GM12878 (cell line): ENCODE measurements around the gene CNNM2. TPM values are rescaled to one million over a fixed set of nuclear protein-coding genes. Genes with fewer than 3 reads are reported as not detected.

ENCODE experiments used
- ATAC-seq: fragments of 200-7000 bp; cut with Tn5 transposase; 3 replicates; pipeline ENCODE4 v1.9.1; 2020; ENCODE audit warnings: mild to moderate bottlenecking, moderate library complexity
- BruUV-seq: library from RNA; stranded (reverse); fragments of 400-500 nt; replicated peaks from 2 replicates; lab custom pipeline; 2021; lab: Mats Ljungman, UMichigan
- CTCF ChIA-PET: fragments of 300-600 bp; sonication (Branson Sonifier 250); formaldehyde crosslinking; extraction: SDS; loops from one replicate; lab custom pipeline; 2021; ENCODE audit warnings: inconsistent platforms; lab: Yijun Ruan, JAX
- POLR2A ChIA-PET: fragments of 350-600 bp; formaldehyde crosslinking; extraction: SDS; loops from one replicate; lab custom pipeline; 2021; ENCODE audit warnings: inconsistent platforms; lab: Charles Lee
- RAD21 ChIA-PET: fragments of 300-600 bp; sonication (Branson Sonifier 250); formaldehyde crosslinking; loops from one replicate; lab custom pipeline; 2023; ENCODE audit warnings: antibody characterized with exemption; ENCODE audit not compliant: unreplicated experiment; lab: Charles Lee
- SMC1A ChIA-PET: fragments of 300-600 bp; sonication (Branson Sonifier 250); formaldehyde crosslinking; loops from one replicate; lab custom pipeline; 2023; ENCODE audit not compliant: unreplicated experiment, uncharacterized antibody; lab: Charles Lee
- DNase-seq: peaks from one replicate; pipeline ENCODE4 v3.0.0-alpha.2; 2011; ENCODE audit warnings: low read depth, low spot score
- FAIRE-seq: peaks from 3 replicates; lab custom pipeline; 2011; peaks lifted over from hg19 to GRCh38; lab: Jason Lieb, UNC
- H2AFZ ChIP-seq: 2 replicates; pipeline ENCODE4 v1.6.0; 2011; ENCODE audit warnings: low read depth, low read length, control low read depth; ENCODE audit not compliant: control insufficient read depth
- H3K27ac ChIP-seq: 2 replicates; pipeline ENCODE4 v1.5.1; 2011; ENCODE audit warnings: control low read depth; ENCODE audit not compliant: control insufficient read depth, insufficient read depth
- H3K27me3 ChIP-seq, 2 experiments: replicated peaks in 1 of 2; 2 replicates each; pipeline versions ENCODE4 v1.6.0 to v1.6.1; 2011; ENCODE audit warnings: low read length in 1 of 2; ENCODE audit not compliant: control insufficient read depth in 2 of 2, insufficient read depth in 2 of 2
- H3K36me3 ChIP-seq, 2 experiments: 2 replicates each; pipeline ENCODE4 v1.5.1; 2011; ENCODE audit warnings: low read length in 1 of 2; ENCODE audit not compliant: control insufficient read depth in 2 of 2, insufficient read depth in 2 of 2
- H3K4me1 ChIP-seq: 2 replicates; pipeline ENCODE4 v1.6.1; 2011; ENCODE audit warnings: mild to moderate bottlenecking, low read length, moderate library complexity, mixed read lengths; ENCODE audit not compliant: control insufficient read depth, insufficient read depth
- H3K4me2 ChIP-seq: 2 replicates; pipeline ENCODE4 v1.6.0; 2011; ENCODE audit warnings: control low read depth; ENCODE audit not compliant: control insufficient read depth, insufficient read depth
- H3K4me3 ChIP-seq: fragments of 200-600 bp; sonication (generic); 2 replicates; pipeline ENCODE4 v1.5.1; 2016
- H3K79me2 ChIP-seq: 2 replicates; pipeline ENCODE4 v1.6.0; 2011; ENCODE audit warnings: low read length; ENCODE audit not compliant: control insufficient read depth, insufficient read depth
- H3K9ac ChIP-seq: 2 replicates; pipeline ENCODE4 v1.8.0; 2011; ENCODE audit warnings: low read length, control low read depth, mixed read lengths; ENCODE audit not compliant: control insufficient read depth, insufficient read depth
- H3K9me3 ChIP-seq: replicated peaks from 3 replicates; pipeline ENCODE4 v1.5.1; 2011; ENCODE audit warnings: mild to moderate bottlenecking, low read length; ENCODE audit not compliant: control insufficient read depth, insufficient read depth
- H4K20me1 ChIP-seq: 2 replicates; pipeline ENCODE4 v1.6.0; 2011; ENCODE audit not compliant: control insufficient read depth, insufficient read depth
- BACH1 ChIP-seq: fragments of 450-650 bp; IDR thresholded peaks from 2 replicates; pipeline ENCODE4 v1.6.1; 2017; ENCODE audit warnings: mild to moderate bottlenecking, borderline replicate concordance
- CHD2 ChIP-seq: IDR thresholded peaks from 2 replicates; pipeline ENCODE4 v1.6.1; 2011; ENCODE audit warnings: low read depth, low read length, improper control_type of control experiment, borderline replicate concordance
- CREB1 ChIP-seq: IDR thresholded peaks from 2 replicates; pipeline ENCODE4 v1.6.1; 2012; ENCODE audit warnings: low read depth, mild to moderate bottlenecking, inconsistent platforms
- HDGF ChIP-seq: fragments of 450-650 bp; IDR thresholded peaks from 2 replicates; pipeline ENCODE4 v1.6.1; 2016; ENCODE audit warnings: antibody characterized with exemption
- IKZF2 ChIP-seq, 2 experiments: fragments of 450-650 bp; IDR thresholded peaks; 2 replicates each; pipeline ENCODE4 v1.6.1; 2017; ENCODE audit warnings: mild to moderate bottlenecking in 2 of 2, moderate library complexity in 2 of 2
- PAX5 ChIP-seq: IDR thresholded peaks from 2 replicates; pipeline ENCODE4 v1.6.1; 2011; ENCODE audit warnings: low read depth, low read length, borderline replicate concordance
- SMC3 ChIP-seq: IDR thresholded peaks from 2 replicates; pipeline ENCODE4 v1.6.1; 2011; ENCODE audit warnings: low read length, improper control_type of control experiment, borderline replicate concordance
- STAT1 ChIP-seq: fragments of 450-650 bp; conservative IDR thresholded peaks from 2 replicates; pipeline ENCODE4 v1.6.1; 2014; ENCODE audit warnings: antibody characterized with exemption, mild to moderate bottlenecking
- TCF3 ChIP-seq: IDR thresholded peaks from 2 replicates; pipeline ENCODE4 v1.6.1; 2012; ENCODE audit warnings: low read depth, mild to moderate bottlenecking, low read length, borderline replicate concordance; ENCODE audit not compliant: insufficient read depth
- WGBS: methylation state at CpG from one replicate; pipeline ENCODE4 v1.1.6; 2016; ENCODE audit warnings: low lambda C conversion rate; ENCODE audit not compliant: insufficient replicate concordance, insufficient coverage; ENCODE audit errors: missing lambda C conversion rate; 5-methylcytosine and 5-hydroxymethylcytosine counted together
- in situ Hi-C: fragments of 300-500 bp; cut with MboI; formaldehyde crosslinking; loops from 9 replicates; pipeline ENCODE4 v1.14.3; 2018; ENCODE audit warnings: mixed read lengths
- intact Hi-C: fragments of 100-400 bp; cut with micrococcal nuclease; formaldehyde crosslinking; loops from one replicate; pipeline ENCODE4 v1.14.2; 2022; ENCODE audit not compliant: unreplicated experiment
- polyA plus RNA-seq, 11 experiments: library from polyadenylated mRNA; depleted of rRNA in 4 of 11; unstranded in 6 of 11; stranded (reverse) in 5 of 11; fragments of >200 nt; fragmentation: Nextera tagmentation in 4 of 11; fragmentation: Illumina TruSeq in 1 of 11; extraction: Ambion mirVana in 4 of 11; extraction: Trizol in 1 of 11; gene quantifications; 1 replicate in 1 of 11; 2 replicates in 10 of 11; pipeline versions ENCODE4 v1.2.1 to v1.2.3, GENCODE V29; 2011 to 2016; ENCODE audit warnings: inconsistent platforms in 2 of 11, missing spikeins in 2 of 11, low read depth in 1 of 11
- total RNA-seq, 4 experiments: library from RNA; depleted of rRNA in 3 of 4; stranded (reverse); fragments of >200 nt in 3 of 4; fragmentation: Illumina TruSeq in 1 of 4; extraction: Trizol in 1 of 4; gene quantifications; 2 replicates each; pipeline versions ENCODE4 v1.2.1 to v1.2.3, GENCODE V29; 2013 to 2021
- TF ChIP-seq, protein P1 (sequence below): IDR thresholded peaks from 2 replicates; pipeline ENCODE4 v1.6.1; 2012; ENCODE audit warnings: low read depth, low read length, improper control_type of control experiment
- TF ChIP-seq, protein P2 (sequence below): IDR thresholded peaks from 2 replicates; pipeline ENCODE4 v1.6.1; 2012; ENCODE audit warnings: low read depth, low read length, improper control_type of control experiment

Gene CNNM2
- total and polyA plus RNA-seq, 10 of the 15 experiments (the other 5 are each of a cell fraction or from before 2014, with no cell fraction given), result 0.18 to 7.3 (median 2.5) TPM

DNA sequence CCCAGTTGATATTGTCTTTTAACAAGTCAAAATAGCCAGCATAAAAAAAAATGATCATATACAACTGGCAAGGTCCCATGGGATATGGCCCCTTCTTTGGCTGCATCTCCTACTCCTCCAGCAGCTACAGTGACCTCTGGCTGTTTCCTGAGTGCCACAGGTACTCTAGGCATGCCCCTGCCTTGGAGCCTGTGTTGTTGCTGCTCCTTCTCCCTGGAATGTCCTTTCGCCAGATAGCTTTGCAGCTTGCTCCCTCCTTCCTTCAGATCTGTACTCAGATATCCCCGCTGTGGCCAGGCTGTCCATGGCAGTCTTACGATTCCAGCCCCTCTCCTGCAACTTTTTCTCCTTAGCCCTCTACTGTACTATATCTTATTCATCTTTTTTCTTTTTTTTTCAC lies 23.3 kb downstream of the CNNM2 start (continued):
- TF ChIP-seq, protein P1, sequence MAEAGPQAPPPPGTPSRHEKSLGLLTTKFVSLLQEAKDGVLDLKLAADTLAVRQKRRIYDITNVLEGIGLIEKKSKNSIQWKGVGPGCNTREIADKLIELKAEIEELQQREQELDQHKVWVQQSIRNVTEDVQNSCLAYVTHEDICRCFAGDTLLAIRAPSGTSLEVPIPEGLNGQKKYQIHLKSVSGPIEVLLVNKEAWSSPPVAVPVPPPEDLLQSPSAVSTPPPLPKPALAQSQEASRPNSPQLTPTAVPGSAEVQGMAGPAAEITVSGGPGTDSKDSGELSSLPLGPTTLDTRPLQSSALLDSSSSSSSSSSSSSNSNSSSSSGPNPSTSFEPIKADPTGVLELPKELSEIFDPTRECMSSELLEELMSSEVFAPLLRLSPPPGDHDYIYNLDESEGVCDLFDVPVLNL, result no peak
- no peak for TF ChIP-seq SMC3
- TF ChIP-seq BACH1, result no peak

DNA sequence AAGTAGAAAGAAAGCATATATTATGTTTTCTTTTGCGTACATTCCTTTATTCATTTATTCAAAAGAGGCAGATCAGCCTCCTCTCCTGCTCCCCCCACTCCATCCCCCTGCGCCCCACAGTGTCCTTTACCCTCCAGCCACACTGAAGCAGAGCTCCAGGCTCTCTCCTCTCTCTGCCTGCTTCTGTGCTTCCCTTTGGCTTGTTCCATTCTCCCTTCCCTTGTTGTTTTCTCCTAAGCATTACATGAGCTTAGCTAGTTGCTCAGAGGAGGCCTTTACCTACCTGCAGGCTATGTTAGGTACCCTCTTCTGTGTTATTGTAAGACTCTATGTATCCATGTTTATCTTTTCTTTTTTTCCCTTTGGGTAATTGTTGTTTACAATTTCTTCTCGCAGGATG lies 27.4 kb downstream of the CNNM2 start:
- no peak for FAIRE-seq
- CTCF ChIA-PET, result interaction anchor here (0.7 kb wide), 1 partner anchor 235 kb away, joined by 3 read pairs; no protein-coding TSS in a partner anchor

More for the DNA sequence above, 27.4 kb downstream of the CNNM2 start:
- ATAC-seq (no peak), DNase-seq (no peak)
- ChIA-PET SMC1A (interaction anchor here (0.7 to 1.2 kb wide), 2 partner anchors 18 to 258 kb away, joined by 3 to 5 read pairs; no protein-coding TSS in a partner anchor), RAD21 (interaction anchor here (0.7 kb wide), 1 partner anchor 12 kb away, joined by 3 read pairs; no protein-coding TSS in a partner anchor), POLR2A (no interaction called here)
- intact Hi-C loops, result no loop called here
- TF ChIP-seq CREB1 (no peak), STAT1 (no peak), CHD2 (no peak), TCF3 (no peak), PAX5 (no peak), HDGF (no peak), IKZF2 (IDR thresholded peaks at IDR 0.05) (no peak)
- TF ChIP-seq, protein P2, sequence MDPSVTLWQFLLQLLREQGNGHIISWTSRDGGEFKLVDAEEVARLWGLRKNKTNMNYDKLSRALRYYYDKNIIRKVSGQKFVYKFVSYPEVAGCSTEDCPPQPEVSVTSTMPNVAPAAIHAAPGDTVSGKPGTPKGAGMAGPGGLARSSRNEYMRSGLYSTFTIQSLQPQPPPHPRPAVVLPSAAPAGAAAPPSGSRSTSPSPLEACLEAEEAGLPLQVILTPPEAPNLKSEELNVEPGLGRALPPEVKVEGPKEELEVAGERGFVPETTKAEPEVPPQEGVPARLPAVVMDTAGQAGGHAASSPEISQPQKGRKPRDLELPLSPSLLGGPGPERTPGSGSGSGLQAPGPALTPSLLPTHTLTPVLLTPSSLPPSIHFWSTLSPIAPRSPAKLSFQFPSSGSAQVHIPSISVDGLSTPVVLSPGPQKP, result no peak
- TF ChIP-seq, protein P1, result no peak
- no peak overlapping the region for H3K27ac ChIP-seq
- H3K27me3 ChIP-seq, result no peaks in the 10 kb centered on the region
- no peak overlapping the region for H2AFZ ChIP-seq
- H3K9ac ChIP-seq, result no peak overlapping the region
- no TSS peak for BruUV-seq
- H3K4me2 ChIP-seq, result no peak overlapping the region
- in situ Hi-C loops, result no loop called here
- no peaks in the 10 kb centered on the region for H3K4me1 ChIP-seq
- no peaks in the 10 kb centered on the region for H3K36me3 ChIP-seq
- no peaks in the 10 kb centered on the region for H4K20me1 ChIP-seq
- no peak overlapping the region for H3K4me3 ChIP-seq
- no peaks in the 10 kb centered on the region for H3K79me2 ChIP-seq
- no peaks in the 10 kb centered on the region for H3K9me3 ChIP-seq
- 95% methylated on average over 3 of the region's 3 CpGs for WGBS
